A204.1 (cell line): ENCODE data around the gene LRRC36.

ENCODE experiments used
- FAIRE-seq: peaks from 2 replicates; lab custom pipeline; 2012; peaks lifted over from hg19 to GRCh38; lab: Jason Lieb, UNC

The LRRC36 gene

DNA sequence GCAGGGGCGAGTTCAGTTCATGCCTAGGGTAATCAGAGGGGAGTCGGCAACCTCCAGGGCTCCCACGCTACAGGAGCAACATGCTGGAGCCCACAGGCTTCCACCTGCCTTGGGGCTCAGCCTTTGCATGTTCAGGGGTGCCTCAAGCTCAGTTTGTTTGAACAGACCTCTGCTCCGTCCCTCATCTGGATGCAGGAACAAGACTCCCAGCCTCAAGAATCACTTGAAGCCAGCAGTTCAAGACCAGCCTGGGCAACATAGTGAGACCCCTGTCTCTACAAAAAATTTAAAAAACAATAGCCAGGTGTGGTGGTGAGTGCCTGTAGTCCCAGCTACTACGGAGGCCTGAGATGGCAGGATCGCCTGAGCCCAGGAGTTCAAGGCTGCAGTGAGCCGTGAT is 99.4 kb downstream of the LRRC36 start:
- FAIRE-seq = no peak

DNA sequence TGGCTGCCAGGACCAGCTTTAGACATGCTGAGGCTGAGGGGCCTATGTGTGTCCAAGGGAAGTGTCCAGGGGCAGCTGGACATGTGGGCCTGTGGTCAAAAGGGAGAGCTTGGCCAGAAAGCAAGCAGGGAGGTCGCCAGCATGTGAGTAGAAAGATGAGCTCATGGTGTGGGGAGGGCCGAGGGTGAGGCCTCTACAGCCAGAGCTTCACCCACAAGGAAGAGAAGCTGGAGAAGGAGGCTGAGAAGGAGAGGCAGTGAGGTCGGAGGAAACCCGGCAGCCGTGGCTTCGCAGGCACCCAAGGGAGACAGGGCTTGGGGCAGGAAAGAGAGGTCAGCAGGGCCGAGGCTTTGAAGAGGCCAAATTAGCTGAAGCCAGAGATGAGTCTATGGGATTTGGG is 100.3 kb downstream of the LRRC36 start:
- FAIRE-seq = no peak

DNA sequence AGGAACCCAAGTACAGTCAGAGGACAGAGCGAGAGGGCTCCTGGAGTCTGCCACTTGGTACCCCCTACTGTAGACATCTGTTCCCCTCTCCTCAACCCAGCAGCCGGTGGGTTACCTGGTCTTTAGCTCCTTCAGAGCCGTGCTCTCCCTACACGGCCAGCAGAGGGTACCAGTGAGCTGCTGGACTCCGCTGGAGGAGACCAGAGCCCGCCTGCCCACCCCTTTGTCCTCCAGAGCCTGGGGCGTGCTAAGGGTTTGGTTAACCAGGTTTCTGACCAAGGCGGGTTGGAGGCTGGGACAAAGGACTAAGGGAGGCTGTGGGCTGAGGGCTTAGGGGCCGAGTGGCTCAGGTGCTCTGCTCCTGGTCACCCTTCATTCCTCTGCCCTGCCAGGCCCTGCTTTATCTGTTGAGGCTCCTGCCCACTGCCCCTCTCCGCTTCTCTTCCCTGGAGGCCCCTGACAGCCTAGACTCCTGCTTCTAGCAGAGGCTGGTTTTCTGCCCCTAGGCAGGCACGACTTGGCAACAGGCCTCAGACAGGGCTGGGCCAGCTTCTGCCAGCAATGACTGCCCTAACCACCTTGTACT is 101.6 kb downstream of the LRRC36 start:
- no peak for FAIRE-seq

DNA sequence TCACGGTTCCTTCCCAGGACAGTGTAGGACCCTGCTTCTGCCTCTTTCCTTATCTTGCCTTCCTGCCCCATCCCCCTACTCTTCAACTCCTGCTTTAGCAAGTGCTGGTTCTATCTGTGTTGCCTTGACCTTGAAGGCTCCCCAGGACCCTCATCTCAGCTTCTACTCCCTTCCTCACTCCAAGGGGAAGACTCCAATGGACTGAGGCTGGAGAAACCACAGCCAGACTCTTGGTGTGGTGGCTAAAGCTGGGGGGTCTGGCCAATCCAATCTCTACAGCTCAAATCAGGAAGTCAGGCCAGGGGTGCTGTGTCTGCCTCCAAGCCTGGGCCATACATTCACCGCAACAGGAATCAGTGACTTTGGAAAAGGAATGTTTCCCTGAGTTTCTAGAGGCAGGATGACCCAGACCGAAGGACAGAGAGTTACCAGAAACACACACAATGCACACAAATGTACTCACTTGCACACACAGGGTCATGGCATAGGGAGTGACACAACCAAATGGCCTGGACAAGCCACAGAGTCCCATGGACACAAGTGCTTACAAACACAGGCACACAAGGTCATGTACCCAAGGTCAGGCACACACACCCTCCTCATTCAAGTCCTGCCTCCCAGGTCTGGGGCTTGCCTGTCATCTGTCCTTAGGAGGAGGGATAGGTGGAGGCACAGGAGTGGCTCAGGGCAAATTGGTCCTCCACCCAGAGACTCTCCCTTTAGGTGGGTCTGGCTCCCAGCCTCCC is 102.6 kb downstream of the LRRC36 start:
- FAIRE-seq = no peak

DNA sequence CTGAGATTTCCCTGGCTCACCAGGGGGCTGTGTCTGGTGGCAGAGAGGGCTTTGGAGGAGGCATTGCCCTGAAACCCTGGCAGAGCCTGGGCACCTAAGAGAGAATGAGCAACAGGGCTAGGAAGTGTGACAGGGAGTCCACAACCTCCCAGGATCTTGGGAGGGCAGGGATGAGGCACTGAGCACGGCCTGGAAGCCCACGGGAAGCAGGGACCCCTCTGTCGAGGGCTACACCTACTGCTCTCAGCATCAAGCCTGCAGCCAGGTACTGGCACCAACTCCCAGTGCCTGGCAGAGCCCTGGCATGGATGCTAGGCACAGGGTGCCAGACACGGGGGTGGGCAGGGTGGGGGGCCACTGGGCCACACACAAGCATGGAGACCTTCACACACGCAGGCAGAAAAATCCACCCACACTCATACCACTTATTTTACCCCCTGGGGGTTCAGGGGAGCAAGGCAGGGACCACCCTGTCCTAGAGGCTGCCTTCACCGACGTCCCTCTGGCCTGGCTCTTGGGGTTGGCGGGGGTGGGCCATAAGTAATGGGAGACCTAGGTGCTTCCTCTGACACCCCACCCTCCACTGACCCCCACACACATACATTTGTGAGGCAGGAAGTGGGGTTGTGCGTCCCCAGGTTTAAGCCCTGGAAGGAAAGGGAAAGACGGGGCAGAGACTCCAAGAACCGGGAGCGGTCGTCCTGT is 103.3 kb downstream of the LRRC36 start:
- no peak for FAIRE-seq

DNA sequence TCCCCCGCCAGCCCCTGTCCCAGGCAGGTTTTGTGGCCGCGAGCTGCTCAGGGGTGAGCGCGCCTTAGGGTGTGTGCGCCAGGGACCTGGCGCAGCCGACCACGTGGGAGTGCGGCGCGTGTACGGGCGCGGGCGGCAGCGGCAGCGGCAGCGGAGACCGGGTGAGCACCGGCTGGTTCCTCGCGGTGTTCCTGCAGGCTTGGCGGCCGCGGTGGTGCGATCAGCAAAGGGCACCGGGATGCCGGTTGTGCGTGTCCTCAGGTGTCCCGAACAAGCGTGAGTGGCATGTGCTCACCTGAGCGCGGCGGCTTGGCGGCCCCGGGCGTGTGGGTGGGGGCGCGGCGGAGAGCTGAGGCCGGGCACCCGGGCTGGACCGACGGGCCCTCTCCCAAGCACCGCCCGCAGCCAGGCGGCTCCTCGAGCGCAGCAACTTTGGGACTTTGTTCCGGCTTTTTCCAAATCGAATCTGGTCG is 103.9 kb downstream of the LRRC36 start:
- no peak for FAIRE-seq

DNA sequence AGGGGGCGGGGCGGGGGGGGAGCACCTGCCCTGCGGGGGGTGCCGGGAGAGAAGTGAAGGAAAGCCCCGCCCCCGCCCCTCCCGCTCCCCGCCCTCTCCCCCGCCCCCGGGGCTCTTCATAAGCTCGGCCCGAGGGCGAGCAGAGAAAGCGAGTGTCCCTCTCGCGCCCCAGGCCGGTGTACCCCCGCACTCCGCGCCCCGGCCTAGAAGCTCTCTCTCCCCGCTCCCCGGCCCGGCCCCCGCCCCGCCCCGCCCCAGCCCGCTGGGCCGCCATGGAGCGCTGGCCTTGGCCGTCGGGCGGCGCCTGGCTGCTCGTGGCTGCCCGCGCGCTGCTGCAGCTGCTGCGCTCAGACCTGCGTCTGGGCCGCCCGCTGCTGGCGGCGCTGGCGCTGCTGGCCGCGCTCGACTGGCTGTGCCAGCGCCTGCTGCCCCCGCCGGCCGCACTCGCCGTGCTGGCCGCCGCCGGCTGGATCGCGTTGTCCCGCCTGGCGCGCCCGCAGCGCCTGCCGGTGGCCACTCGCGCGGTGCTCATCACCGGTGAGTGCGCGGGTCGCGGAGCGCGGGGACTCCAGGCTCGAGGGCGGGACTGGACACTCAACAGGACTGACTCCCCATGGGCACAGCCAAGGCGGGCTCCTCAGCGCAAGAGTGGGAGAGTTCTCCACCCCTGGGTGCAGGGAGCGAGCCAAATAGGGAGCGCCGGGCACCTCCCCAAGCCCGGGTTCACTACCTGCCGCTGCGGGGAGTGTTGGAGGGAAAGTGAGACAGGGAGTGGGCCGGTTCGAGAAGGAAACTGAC is 104.6 kb downstream of the LRRC36 start, which contains the start of gene HSD11B2:
TSS of gene HSD11B2 (plus strand) at position 145 of the 798 bp plus-strand sequence. CDS start at position 273, 128 bp downstream.
- FAIRE-seq = no peak

DNA sequence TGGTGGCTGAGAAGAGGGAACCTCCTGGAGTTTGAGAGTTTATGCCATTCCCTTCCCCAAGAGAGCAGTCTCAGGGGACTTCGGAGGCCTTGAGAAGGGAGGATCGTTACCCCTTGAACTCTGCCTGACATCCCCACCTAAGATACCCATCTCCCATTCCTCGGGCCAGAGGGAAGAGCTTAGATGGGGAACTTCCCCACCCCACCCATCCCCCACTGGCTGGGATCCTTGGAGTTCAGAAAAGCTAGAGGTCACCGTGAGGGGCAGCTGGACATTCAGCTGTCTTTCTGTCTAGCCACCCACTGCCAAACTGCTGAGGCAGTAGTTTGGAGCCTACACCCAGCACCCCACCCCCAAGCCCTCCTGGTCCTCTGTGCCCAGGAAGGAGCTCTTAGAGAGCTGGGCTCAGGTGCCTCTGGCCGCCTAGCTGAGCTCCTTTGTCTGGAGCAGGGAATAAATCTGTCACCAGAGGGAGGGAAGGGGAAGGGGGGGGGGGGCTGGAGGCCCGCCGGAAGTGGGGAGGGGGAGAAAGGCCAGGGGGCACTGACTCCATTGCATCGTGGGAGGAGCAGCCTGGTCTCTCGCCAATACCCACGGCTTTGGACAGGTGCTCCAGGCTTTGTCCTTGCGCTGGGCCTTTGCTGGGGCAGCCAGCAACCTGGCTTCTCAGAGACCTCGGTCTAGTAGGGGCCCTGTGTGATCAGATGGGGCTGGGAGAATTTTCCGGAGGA is 105.3 kb downstream of the LRRC36 start:
- no peak for FAIRE-seq

DNA sequence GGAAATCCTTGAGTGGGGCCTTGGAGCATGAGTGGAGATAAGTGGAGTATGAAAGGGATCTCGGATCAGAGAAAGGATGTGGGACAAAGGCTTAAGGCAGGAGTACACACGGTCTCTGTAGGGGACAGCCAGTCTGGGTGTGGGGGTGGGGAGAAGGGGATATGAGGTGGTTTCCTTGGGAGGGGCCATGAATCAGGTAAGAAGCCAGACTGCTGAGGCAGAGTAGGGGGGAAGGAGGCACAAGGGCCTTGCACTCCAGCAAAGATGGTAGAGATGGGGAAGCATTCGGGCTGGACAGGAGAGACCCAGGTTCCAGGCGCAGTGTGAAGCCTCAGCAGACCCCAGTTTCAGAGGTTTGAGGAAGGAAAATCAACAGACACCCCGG is 105.9 kb downstream of the LRRC36 start:
- FAIRE-seq = no peak

DNA sequence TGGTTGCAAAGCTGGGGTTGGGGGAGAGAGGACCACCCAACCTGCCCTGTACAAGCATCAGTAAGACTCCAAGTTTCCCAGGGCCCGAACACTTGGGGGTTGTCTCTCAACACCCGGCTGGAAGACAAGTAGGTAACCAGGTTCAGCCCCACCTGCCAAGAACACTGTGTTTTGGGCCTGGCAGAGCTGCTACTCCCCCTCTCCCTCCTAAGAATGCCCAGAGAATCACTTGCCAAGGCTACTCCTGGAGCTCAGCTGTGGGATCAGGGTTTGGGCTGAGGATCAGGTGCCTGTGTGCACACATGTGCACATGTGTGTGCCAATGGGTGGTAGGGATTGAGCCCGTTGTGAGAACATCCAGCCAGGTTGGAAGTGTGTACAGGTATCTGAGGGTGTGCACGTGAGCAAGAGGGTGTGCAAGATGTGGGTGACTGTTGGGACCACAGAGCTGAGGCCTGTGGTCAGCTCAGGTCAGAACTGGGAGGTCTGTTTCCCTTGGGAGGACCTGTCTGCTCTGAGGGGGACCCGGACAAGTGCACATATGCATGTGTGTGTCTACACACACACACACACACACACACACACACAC is 106.6 kb downstream of the LRRC36 start:
- no peak for FAIRE-seq
